GM23338 (cell line): ENCODE results near the gene FRY. TPM values are rescaled to one million over a fixed set of nuclear protein-coding genes. Genes with fewer than 3 reads are reported as not detected.

Experiments
- ATAC-seq: fragments of 200-7000 bp; cut with Tn5 transposase; 3 replicates; pipeline ENCODE4 v1.9.1; 2020
- DNase-seq: peaks from one replicate; pipeline ENCODE4 v3.0.0-alpha.2; 2015; ENCODE audit warnings: low spot score
- H2AFZ ChIP-seq: fragments of 200-600 bp; sonication (generic); 2 replicates; pipeline ENCODE4 v1.8.0; 2016; ENCODE audit warnings: antibody characterized with exemption, mild to moderate bottlenecking, moderate library complexity
- H3F3A ChIP-seq: fragments of 200-600 bp; sonication (generic); replicated peaks from 2 replicates; pipeline ENCODE4 v1.8.0; 2017; ENCODE audit warnings: antibody characterized with exemption, mixed run types, low read depth
- H3K27ac ChIP-seq: fragments of 200-600 bp; sonication (generic); 2 replicates; pipeline ENCODE4 v1.6.1; 2016; ENCODE audit warnings: low read depth
- H3K27me3 ChIP-seq: fragments of 200-600 bp; sonication (generic); 2 replicates; pipeline ENCODE4 v1.8.0; 2016; ENCODE audit warnings: mild to moderate bottlenecking, mixed run types, moderate library complexity; ENCODE audit not compliant: insufficient read depth
- H3K36me3 ChIP-seq: fragments of 200-600 bp; sonication (generic); 2 replicates; pipeline ENCODE4 v1.8.0; 2016; ENCODE audit warnings: mild to moderate bottlenecking; ENCODE audit not compliant: insufficient read depth
- H3K4me1 ChIP-seq: fragments of 200-600 bp; sonication (generic); 2 replicates; pipeline ENCODE4 v1.8.0; 2016; ENCODE audit warnings: mild to moderate bottlenecking, moderate library complexity; ENCODE audit not compliant: insufficient read depth
- H3K4me2 ChIP-seq: fragments of 200-600 bp; sonication (generic); 2 replicates; pipeline ENCODE4 v1.7.1; 2017; ENCODE audit warnings: mixed run types
- H3K4me3 ChIP-seq: fragments of 200-600 bp; sonication (generic); 2 replicates; pipeline ENCODE4 v1.6.1; 2016; ENCODE audit warnings: mixed run types
- H3K79me2 ChIP-seq: fragments of 200-600 bp; sonication (generic); replicated peaks from 2 replicates; pipeline ENCODE4 v1.8.0; 2017; ENCODE audit warnings: mild to moderate bottlenecking; ENCODE audit not compliant: insufficient read depth
- H3K9me2 ChIP-seq: fragments of 200-600 bp; sonication (generic); 2 replicates; pipeline ENCODE4 v1.8.0; 2017; ENCODE audit not compliant: insufficient read depth
- H4K20me1 ChIP-seq: fragments of 200-600 bp; sonication (generic); replicated peaks from 2 replicates; pipeline ENCODE4 v1.8.0; 2017; ENCODE audit warnings: mild to moderate bottlenecking; ENCODE audit not compliant: insufficient read depth
- H3K27ac Mint-ChIP-seq: 2 replicates; pipeline ENCODE4 v1.8.0; 2020; ENCODE audit warnings: inconsistent platforms, mild to moderate bottlenecking, moderate library complexity, mixed read lengths
- H3K27me3 Mint-ChIP-seq: 3 replicates; pipeline ENCODE4 v1.8.0; 2022; ENCODE audit warnings: low read depth, mild to moderate bottlenecking, moderate library complexity, mixed read lengths, inconsistent platforms; ENCODE audit not compliant: insufficient read depth, poor library complexity
- H3K36me3 Mint-ChIP-seq: 3 replicates; pipeline ENCODE4 v1.8.0; 2021; ENCODE audit warnings: low read depth, mild to moderate bottlenecking, inconsistent platforms, moderate library complexity, mixed read lengths
- H3K4me1 Mint-ChIP-seq: 3 replicates; pipeline ENCODE4 v1.8.0; 2020; ENCODE audit warnings: mild to moderate bottlenecking, inconsistent platforms, mixed read lengths
- H3K4me3 Mint-ChIP-seq: 3 replicates; pipeline ENCODE4 v1.8.0; 2021; ENCODE audit warnings: moderate library complexity, mild to moderate bottlenecking, inconsistent platforms, mixed read lengths
- H3K9me3 Mint-ChIP-seq: 3 replicates; pipeline ENCODE4 v1.8.0; 2020; ENCODE audit warnings: moderate library complexity, mild to moderate bottlenecking, inconsistent platforms, mixed read lengths
- CREB1 ChIP-seq: fragments of 250-450 bp; sonication (Bioruptor Pico); IDR thresholded peaks from 2 replicates; pipeline ENCODE4 v1.5.0; 2020; ENCODE audit warnings: low read depth, mild to moderate bottlenecking, moderate library complexity
- CTCF ChIP-seq, 2 experiments: fragments of 200-600 bp in 1 of 2; sonication (generic) in 1 of 2; conservative IDR thresholded peaks; 2 replicates each; pipeline versions ENCODE4 v1.5.1 to v1.6.1; 2016 to 2017; ENCODE audit warnings: antibody characterized with exemption in 2 of 2, low read depth in 2 of 2, mild to moderate bottlenecking in 2 of 2, moderate library complexity in 1 of 2
- ETS1 ChIP-seq: IDR thresholded peaks from 2 replicates; pipeline ENCODE4 v1.6.1; 2016; ENCODE audit warnings: antibody characterized with exemption
- EZH2 ChIP-seq: fragments of 200-600 bp; sonication (generic); IDR thresholded peaks from one replicate; pipeline ENCODE4 v1.8.0; 2017; ENCODE audit warnings: antibody characterized with exemption, mild to moderate bottlenecking, low read depth; ENCODE audit not compliant: unreplicated experiment
- EZH2phosphoT487 ChIP-seq: fragments of 200-600 bp; sonication (generic); IDR thresholded peaks from one replicate; pipeline ENCODE4 v1.8.1; 2018; ENCODE audit warnings: antibody characterized with exemption; ENCODE audit not compliant: unreplicated experiment
- JUNB ChIP-seq: IDR thresholded peaks from one replicate; pipeline ENCODE4 v1.6.1; 2016; ENCODE audit warnings: antibody characterized with exemption; ENCODE audit not compliant: unreplicated experiment
- NANOG ChIP-seq: IDR thresholded peaks from 2 replicates; pipeline ENCODE4 v1.6.1; 2016; ENCODE audit warnings: antibody characterized with exemption, borderline replicate concordance
- POLR2AphosphoS5 ChIP-seq: IDR thresholded peaks from 2 replicates; pipeline ENCODE4 v1.6.1; 2016; ENCODE audit warnings: antibody characterized with exemption, low read depth
- REST ChIP-seq: IDR thresholded peaks from one replicate; pipeline ENCODE4 v1.6.1; 2018; ENCODE audit warnings: antibody characterized with exemption; ENCODE audit not compliant: unreplicated experiment
- STAT1 ChIP-seq: IDR thresholded peaks from one replicate; pipeline ENCODE4 v1.6.1; 2016; ENCODE audit warnings: antibody characterized with exemption; ENCODE audit not compliant: unreplicated experiment
- ZNF114 ChIP-seq: fragments of 250-450 bp; sonication (Bioruptor Pico); IDR thresholded peaks from 2 replicates; pipeline ENCODE4 v1.5.0; 2020; ENCODE audit warnings: mild to moderate bottlenecking, moderate library complexity
- ZNF331 ChIP-seq: fragments of 250-450 bp; sonication (Bioruptor Pico); IDR thresholded peaks from 2 replicates; pipeline ENCODE4 v1.5.0; 2020; ENCODE audit warnings: low read depth, mild to moderate bottlenecking, moderate library complexity
- ZNF462 ChIP-seq: fragments of 250-450 bp; sonication (Bioruptor Pico); IDR thresholded peaks from 2 replicates; pipeline ENCODE4 v1.5.0; 2020; ENCODE audit warnings: mild to moderate bottlenecking, moderate library complexity
- polyA plus RNA-seq: library from polyadenylated mRNA; unstranded; fragments of >200 nt; fragmentation: Nextera tagmentation; extraction: Ambion mirVana; gene quantifications from 2 replicates; pipeline ENCODE4 v1.2.1, GENCODE V29; 2016
- total RNA-seq: library from RNA; depleted of rRNA; stranded (reverse); fragments of >200 nt; shearing (Covaris generic); gene quantifications from 2 replicates; pipeline ENCODE4 v1.2.3, GENCODE V29; 2014

Gene FRY
- total and polyA plus RNA-seq, 2 experiments from 2014 or later = 2.4 to 10.1 TPM

GRCh38 chr13:32023096-32023495 lies 8.5 kb upstream of the FRY start:
- H3K4me1 ChIP-seq = peaks cover 9% of the 10 kb centered on the region; the same call in 1 of the 2 replicates
- no peaks in the 10 kb centered on the region for H3K9me2 ChIP-seq
- H3K79me2 ChIP-seq = no peaks in the 10 kb centered on the region
- H3K27ac ChIP-seq = no peak overlapping the region
- Mint-ChIP-seq H3K9me3 (no peaks in the 10 kb centered on the region), H3K27me3 (peaks cover 4% of the 10 kb centered on the region), H3K36me3 (no peaks in the 10 kb centered on the region), H3K4me1 (peaks cover 23% of the 10 kb centered on the region), H3K27ac (no peak overlapping the region), H3K4me3 (no peak overlapping the region)
- no peak overlapping the region for H3K4me2 ChIP-seq
- no peak for ATAC-seq
- no peaks in the 10 kb centered on the region for H3F3A ChIP-seq
- H2AFZ ChIP-seq = no peak overlapping the region
- H3K27me3 ChIP-seq = no peaks in the 10 kb centered on the region
- H3K4me3 ChIP-seq = no peak overlapping the region
- no peak for TF ChIP-seq JUNB
- TF ChIP-seq ZNF114 (CRISPR knock-in tag) = no peak
- no peak for TF ChIP-seq ZNF331 (CRISPR knock-in tag)
- TF ChIP-seq CREB1 (CRISPR knock-in tag) = no peak
- no peak for TF ChIP-seq STAT1
- TF ChIP-seq CTCF (conservative IDR thresholded peaks at IDR 0.05; ENCODE audit: low read depth in 2 of 2) = no peak
- no peak for TF ChIP-seq POLR2AphosphoS5
- no peak for TF ChIP-seq EZH2phosphoT487
- TF ChIP-seq NANOG = no peak
- TF ChIP-seq ETS1 = no peak
- no peak for TF ChIP-seq EZH2
- TF ChIP-seq REST = no peak
- TF ChIP-seq ZNF462 (CRISPR knock-in tag) = no peak
- no peaks in the 10 kb centered on the region for H4K20me1 ChIP-seq
- no peaks in the 10 kb centered on the region for H3K36me3 ChIP-seq
- DNase-seq = no peak
